H1 (cell line): Measurements from ENCODE around the gene MANF. TPM values are rescaled to one million over a fixed set of nuclear protein-coding genes. Genes with fewer than 3 reads are reported as not detected.

Experiments used
- CBX8 ChIP-seq: fragments of 300-800, 300-1000 bp; sonication (generic); IDR thresholded peaks from 2 replicates; pipeline ENCODE4 v1.7.1; 2016; ENCODE audit warnings: low read depth, low read length, borderline replicate concordance
- EZH2 ChIP-seq: fragments of 200-600 bp; sonication (generic); IDR thresholded peaks from 2 replicates; pipeline ENCODE4 v1.7.1; 2012; ENCODE audit warnings: low read depth, mild to moderate bottlenecking, moderate library complexity, low read length, inconsistent platforms; ENCODE audit not compliant: severe bottlenecking
- HDAC2 ChIP-seq, 2 experiments: fragments of 300-600 bp in 1 of 2; sonication (generic) in 1 of 2; IDR thresholded peaks; 2 replicates each; pipeline ENCODE4 v1.6.1; 2011 to 2012; ENCODE audit warnings: low read depth in 2 of 2, low read length in 2 of 2, mild to moderate bottlenecking in 2 of 2, moderate library complexity in 2 of 2, borderline replicate concordance in 1 of 2, inconsistent platforms in 1 of 2
- KDM1A ChIP-seq: fragments of 200-600, 300-600 bp; sonication (generic); IDR thresholded peaks from 2 replicates; pipeline ENCODE4 v1.7.1; 2016; ENCODE audit warnings: mild to moderate bottlenecking, low read length, borderline replicate concordance
- KDM5A ChIP-seq: fragments of 200-600 bp; IDR thresholded peaks from 2 replicates; pipeline ENCODE4 v1.7.1; 2012; ENCODE audit warnings: mild to moderate bottlenecking, low read length, inconsistent platforms, mixed read lengths
- SUZ12 ChIP-seq: fragments of 200-600 bp; sonication (generic); IDR thresholded peaks from 2 replicates; pipeline ENCODE4 v1.6.1; 2012; ENCODE audit warnings: mild to moderate bottlenecking, inconsistent platforms, low read length, moderate library complexity, mixed read lengths
- YY1 ChIP-seq: IDR thresholded peaks from 2 replicates; pipeline ENCODE4 v1.6.1; 2011; ENCODE audit warnings: low read depth, mild to moderate bottlenecking, low read length
- polyA plus RNA-seq, 7 experiments: library from polyadenylated mRNA; depleted of rRNA in 3 of 7; stranded (reverse) in 5 of 7; unstranded in 2 of 7; fragments of >200 nt in 5 of 7; fragments of 200-250 nt in 2 of 7; gene quantifications; 1 replicate in 5 of 7; 2 replicates in 1 of 7; 4 replicates in 1 of 7; pipeline versions ENCODE4 v1.2.1 to v1.2.3, GENCODE V29; 2011 to 2013; ENCODE audit warnings: missing spikeins in 2 of 7, mixed read lengths in 2 of 7
- total RNA-seq: library from RNA; stranded (reverse); fragmentation: NEBNext Ultra II Directional; extraction: Animal tissue kit (Norgen Biotek cat#: 25700); gene quantifications from 2 replicates; pipeline ENCODE4 v1.2.1, GENCODE V29; 2021

The MANF gene
- total and polyA plus RNA-seq, 2 of the 8 experiments (the other 6 are each of a cell fraction or from before 2014, with no cell fraction given): 37.5 to 159 TPM

DNA sequence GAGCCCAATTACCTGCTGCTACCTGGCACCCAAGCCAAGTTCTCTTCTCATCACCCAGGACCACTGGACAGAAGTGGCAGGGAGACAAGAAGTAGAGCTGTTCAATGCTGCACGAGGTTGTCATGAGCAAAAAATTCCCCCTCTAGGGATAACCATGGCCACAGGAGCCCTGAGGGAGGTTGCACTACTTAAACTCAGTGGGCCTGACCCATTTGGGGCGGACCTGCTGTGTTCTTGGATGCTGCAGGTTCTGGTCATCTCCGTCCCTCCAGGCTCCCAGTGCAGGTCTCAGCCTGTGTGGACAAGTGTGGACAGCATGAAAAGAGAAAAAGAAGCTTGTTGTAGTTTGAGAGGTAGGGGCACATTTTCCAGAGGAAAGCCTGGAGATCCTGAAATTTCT, 26.1 kb upstream of the MANF start (continued):
- TF ChIP-seq YY1 (no peak), EZH2 (no peak), CBX8 (no peak), SUZ12 (no peak), KDM1A (no peak), HDAC2 (IDR thresholded peaks at IDR 0.05; ENCODE audit: borderline replicate concordance in 1 of 2, low read depth in 2 of 2, low read length in 2 of 2) (no peak), KDM5A (no peak)
